PC-3 (cell line): ENCODE results near the gene CACNA1C. TPM values are rescaled to one million over a fixed set of nuclear protein-coding genes. Genes with fewer than 3 reads are reported as not detected.

ENCODE experiments used
- ATAC-seq: fragments of 200-7000 bp; cut with Tn5 transposase; 2 replicates; pipeline ENCODE4 v1.9.1; 2020; ENCODE audit warnings: mild to moderate bottlenecking, moderate library complexity
- BruUV-seq: library from RNA; stranded (reverse); fragments of 400-500 nt; replicated peaks from 2 replicates; lab custom pipeline; 2021; lab: Mats Ljungman, UMichigan
- CTCF ChIA-PET: fragments of 300-600 bp; sonication (Branson Sonifier 250); formaldehyde crosslinking; loops from one replicate; lab custom pipeline; 2022; ENCODE audit warnings: antibody characterized with exemption; lab: Charles Lee
- POLR2A ChIA-PET: fragments of 300-600 bp; sonication (Branson Sonifier 250); formaldehyde crosslinking; loops from one replicate; lab custom pipeline; 2022; ENCODE audit warnings: antibody characterized with exemption; ENCODE audit not compliant: unreplicated experiment; lab: Charles Lee
- DNase-seq: peaks from one replicate; pipeline ENCODE4 v3.0.0-alpha.2; 2015
- H2AFZ ChIP-seq: fragments of 300-600 bp; sonication (generic); 2 replicates; pipeline ENCODE4 v1.6.0; 2016; ENCODE audit warnings: antibody characterized with exemption, low read length
- H3F3A ChIP-seq: fragments of 300-600 bp; sonication (generic); one replicate; pipeline ENCODE4 v1.6.0; 2017; ENCODE audit warnings: antibody characterized with exemption, low read length, control low read depth, mild to moderate bottlenecking; ENCODE audit not compliant: unreplicated experiment
- H3K27ac ChIP-seq: fragments of 300-600 bp; sonication (generic); 2 replicates; pipeline ENCODE4 v1.5.1; 2016; ENCODE audit warnings: mild to moderate bottlenecking, low read length
- H3K27me3 ChIP-seq: fragments of 300-600 bp; sonication (generic); 2 replicates; pipeline ENCODE4 v1.6.1; 2016; ENCODE audit warnings: low read length, mixed read lengths
- H3K36me3 ChIP-seq: fragments of 300-600 bp; sonication (generic); 2 replicates; pipeline ENCODE4 v1.6.1; 2016; ENCODE audit warnings: low read depth, mixed run types, low read length, mixed read lengths
- H3K4me1 ChIP-seq: fragments of 300-600 bp; sonication (generic); 2 replicates; pipeline ENCODE4 v1.5.1; 2016; ENCODE audit warnings: low read length; ENCODE audit not compliant: insufficient read depth
- H3K4me2 ChIP-seq: fragments of 300-600 bp; sonication (generic); 2 replicates; pipeline ENCODE4 v1.6.0; 2016; ENCODE audit warnings: low read length
- H3K4me3 ChIP-seq: fragments of 300-600 bp; sonication (generic); 2 replicates; pipeline ENCODE4 v1.5.1; 2016; ENCODE audit warnings: mild to moderate bottlenecking, low read length, mixed read lengths
- H3K79me2 ChIP-seq: fragments of 300-600 bp; sonication (generic); 2 replicates; pipeline ENCODE4 v1.6.1; 2017; ENCODE audit warnings: low read length, mixed read lengths
- H3K9ac ChIP-seq: fragments of 300-600 bp; sonication (generic); 2 replicates; pipeline ENCODE4 v1.6.0; 2016; ENCODE audit warnings: mild to moderate bottlenecking, low read length
- H3K9me2 ChIP-seq: fragments of 300-600 bp; sonication (generic); replicated peaks from 2 replicates; pipeline ENCODE4 v1.6.1; 2016; ENCODE audit warnings: mixed run types, low read length, mixed read lengths
- H3K9me3 ChIP-seq: fragments of 300-600 bp; sonication (generic); 2 replicates; pipeline ENCODE4 v1.6.1; 2016; ENCODE audit warnings: low read length, mixed read lengths
- H4K20me1 ChIP-seq: fragments of 300-600 bp; sonication (generic); 2 replicates; pipeline ENCODE4 v1.6.1; 2016; ENCODE audit warnings: low read length, mixed read lengths
- CTCF ChIP-seq: fragments of 300-600 bp; sonication (generic); conservative IDR thresholded peaks from 2 replicates; pipeline ENCODE4 v1.5.1; 2017; ENCODE audit warnings: antibody characterized with exemption, low read depth, mild to moderate bottlenecking, low read length
- EZH2 ChIP-seq: fragments of 300-600 bp; sonication (generic); IDR thresholded peaks from one replicate; pipeline ENCODE4 v1.6.1; 2017; ENCODE audit warnings: antibody characterized with exemption, mild to moderate bottlenecking, low read length; ENCODE audit not compliant: unreplicated experiment
- EZH2phosphoT487 ChIP-seq: fragments of 300-600 bp; sonication (generic); IDR thresholded peaks from 2 replicates; pipeline ENCODE4 v1.6.1; 2018; ENCODE audit warnings: mild to moderate bottlenecking, antibody characterized with exemption, low read length, borderline replicate concordance
- intact Hi-C: fragments of 100-400 bp; cut with micrococcal nuclease; formaldehyde crosslinking; loops from 2 replicates; pipeline ENCODE4 v1.9.0; 2023
- total RNA-seq: library from RNA; depleted of rRNA; stranded (reverse); fragments of >200 nt; gene quantifications from 2 replicates; pipeline ENCODE4 v1.2.3, GENCODE V29; 2014

Gene CACNA1C
- total RNA-seq, 1 experiment from 2014 or later = not detected

- Histone ChIP-seq H3K9me2 (no peaks in the 10 kb centered on the region), H3K4me3 (no peak overlapping the region), H3K4me2 (no peak overlapping the region), H3K27ac (no peak overlapping the region), H3F3A (no peaks in the 10 kb centered on the region), H3K9me3 (no peaks in the 10 kb centered on the region), H3K79me2 (no peaks in the 10 kb centered on the region), H3K36me3 (no peaks in the 10 kb centered on the region), H3K9ac (no peak overlapping the region), H4K20me1 (no peaks in the 10 kb centered on the region), H2AFZ (no peak overlapping the region), H3K4me1 (peaks cover 4% of the 10 kb centered on the region; the same call in 1 of the 2 replicates), H3K27me3 (peaks cover 22% of the 10 kb centered on the region; the same call in 1 of the 2 replicates)
- BruUV-seq = no TSS peak
- TF ChIP-seq EZH2 (no peak), EZH2phosphoT487 (no peak), CTCF (no peak)
- ChIA-PET CTCF (no interaction called here), POLR2A (no interaction called here)
- intact Hi-C loops = no loop called here
- DNase-seq (no peak), ATAC-seq (no peak)
Measured at GRCh38 chr12:2167231-2167630, 114.4 kb downstream of the CACNA1C start.

- Histone ChIP-seq H3K79me2 (no peaks in the 10 kb centered on the region), H3K4me3 (no peak overlapping the region), H3K9ac (no peak overlapping the region), H2AFZ (no peak overlapping the region), H3K4me2 (no peak overlapping the region), H3K27ac (no peak overlapping the region), H3F3A (no peaks in the 10 kb centered on the region), H3K27me3 (peaks cover 37% of the 10 kb centered on the region), H3K9me3 (no peaks in the 10 kb centered on the region), H3K4me1 (peaks cover 4% of the 10 kb centered on the region; the same call in 1 of the 2 replicates), H3K36me3 (no peaks in the 10 kb centered on the region), H3K9me2 (no peaks in the 10 kb centered on the region), H4K20me1 (no peaks in the 10 kb centered on the region)
- ChIA-PET CTCF (no interaction called here), POLR2A (no interaction called here)
- no TSS peak for BruUV-seq
- DNase-seq (peak; percentile 57), ATAC-seq (no peak; the same call in 1 of the 2 replicates)
- TF ChIP-seq EZH2 = no peak
- intact Hi-C loops = no loop called here
Measured at GRCh38 chr12:2168808-2169207, 116.0 kb downstream of the CACNA1C start.

- no peak overlapping the region for H2AFZ ChIP-seq
- POLR2A ChIA-PET = no interaction called here
- no TSS peak for BruUV-seq
- no peaks in the 10 kb centered on the region for H3K79me2 ChIP-seq
- peaks cover 4% of the 10 kb centered on the region; the same call in 1 of the 2 replicates for H3K4me1 ChIP-seq
- H3K36me3 ChIP-seq = no peaks in the 10 kb centered on the region
- H3K4me2 ChIP-seq = no peak overlapping the region
- CTCF ChIA-PET = no interaction called here
- H3K9me2 ChIP-seq = no peaks in the 10 kb centered on the region
- H3K9ac ChIP-seq = no peak overlapping the region
- intact Hi-C loops = no loop called here
- no peak overlapping the region for H3K4me3 ChIP-seq
- no peaks in the 10 kb centered on the region for H4K20me1 ChIP-seq
- DNase-seq = no peak
- H3K27me3 ChIP-seq = peaks cover 38% of the 10 kb centered on the region
- TF ChIP-seq EZH2phosphoT487 = no peak
- TF ChIP-seq EZH2 = no peak
- TF ChIP-seq CTCF = no peak
- H3F3A ChIP-seq = no peaks in the 10 kb centered on the region
- H3K9me3 ChIP-seq = no peaks in the 10 kb centered on the region
- ATAC-seq = no peak
- H3K27ac ChIP-seq = no peak overlapping the region
Measured at GRCh38 chr12:2169489-2169888, 116.7 kb downstream of the CACNA1C start.
